ENCODE data around the gene TM2D3.

DNA sequence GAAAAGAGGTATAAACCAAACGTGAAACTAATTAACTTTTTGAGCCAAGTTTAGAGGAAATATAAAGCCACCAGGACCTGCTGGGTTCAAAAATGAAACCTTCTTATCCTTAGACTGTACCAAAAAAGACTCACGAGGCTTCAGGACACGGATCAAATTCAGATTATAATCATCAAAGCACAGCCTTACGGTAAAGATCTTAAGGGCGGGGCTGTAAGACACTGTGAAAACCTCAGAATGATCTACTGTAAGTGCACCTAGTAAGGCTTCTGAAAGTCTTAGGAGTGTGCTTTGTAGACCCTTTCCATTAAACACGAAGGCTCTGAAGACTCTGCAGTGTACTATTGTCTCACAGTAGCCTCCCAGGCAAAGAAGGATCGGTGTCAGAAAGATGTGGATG, 45.3 kb upstream of the TM2D3 start:
- TF ChIP-seq, protein P1, sequence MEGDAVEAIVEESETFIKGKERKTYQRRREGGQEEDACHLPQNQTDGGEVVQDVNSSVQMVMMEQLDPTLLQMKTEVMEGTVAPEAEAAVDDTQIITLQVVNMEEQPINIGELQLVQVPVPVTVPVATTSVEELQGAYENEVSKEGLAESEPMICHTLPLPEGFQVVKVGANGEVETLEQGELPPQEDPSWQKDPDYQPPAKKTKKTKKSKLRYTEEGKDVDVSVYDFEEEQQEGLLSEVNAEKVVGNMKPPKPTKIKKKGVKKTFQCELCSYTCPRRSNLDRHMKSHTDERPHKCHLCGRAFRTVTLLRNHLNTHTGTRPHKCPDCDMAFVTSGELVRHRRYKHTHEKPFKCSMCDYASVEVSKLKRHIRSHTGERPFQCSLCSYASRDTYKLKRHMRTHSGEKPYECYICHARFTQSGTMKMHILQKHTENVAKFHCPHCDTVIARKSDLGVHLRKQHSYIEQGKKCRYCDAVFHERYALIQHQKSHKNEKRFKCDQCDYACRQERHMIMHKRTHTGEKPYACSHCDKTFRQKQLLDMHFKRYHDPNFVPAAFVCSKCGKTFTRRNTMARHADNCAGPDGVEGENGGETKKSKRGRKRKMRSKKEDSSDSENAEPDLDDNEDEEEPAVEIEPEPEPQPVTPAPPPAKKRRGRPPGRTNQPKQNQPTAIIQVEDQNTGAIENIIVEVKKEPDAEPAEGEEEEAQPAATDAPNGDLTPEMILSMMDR (IDR thresholded peaks at IDR 0.05) = no peak
- TF ChIP-seq POLR2AphosphoS5 (IDR thresholded peaks at IDR 0.05; ENCODE audit: insufficient read depth in 1 of 2, low read depth in 1 of 2) = no peak
